Calu3 (cell line): ENCODE data around the gene TYMS. TPM values are rescaled to one million over a fixed set of nuclear protein-coding genes. Genes with fewer than 3 reads are reported as not detected.

Experiments
- BruUV-seq: library from RNA; stranded (reverse); fragments of 400-500 nt; replicated peaks from 2 replicates; lab custom pipeline; 2021; lab: Mats Ljungman, UMichigan
- CTCF ChIA-PET: fragments of 300-600 bp; sonication (Branson Sonifier 250); formaldehyde crosslinking; loops from one replicate; lab custom pipeline; 2022; ENCODE audit warnings: antibody characterized with exemption; lab: Charles Lee
- DNase-seq: peaks from one replicate; pipeline ENCODE4 v3.0.0; 2022
- H3K27ac Mint-ChIP-seq: one replicate; pipeline ENCODE4 v1.8.0; 2022; ENCODE audit warnings: mixed read lengths; ENCODE audit not compliant: unreplicated experiment
- H3K27me3 Mint-ChIP-seq: one replicate; pipeline ENCODE4 v1.8.0; 2022; ENCODE audit warnings: mixed read lengths; ENCODE audit not compliant: unreplicated experiment
- H3K36me3 Mint-ChIP-seq: one replicate; pipeline ENCODE4 v1.8.0; 2022; ENCODE audit warnings: mild to moderate bottlenecking, moderate library complexity, mixed read lengths; ENCODE audit not compliant: insufficient read depth, unreplicated experiment
- H3K4me1 Mint-ChIP-seq: one replicate; pipeline ENCODE4 v1.8.0; 2022; ENCODE audit warnings: mild to moderate bottlenecking, low read depth, mixed read lengths; ENCODE audit not compliant: unreplicated experiment
- H3K4me3 Mint-ChIP-seq: one replicate; pipeline ENCODE4 v1.8.0; 2022; ENCODE audit warnings: mild to moderate bottlenecking, low read depth, moderate library complexity, mixed read lengths; ENCODE audit not compliant: unreplicated experiment
- H3K9me3 Mint-ChIP-seq: one replicate; pipeline ENCODE4 v1.8.0; 2022; ENCODE audit warnings: low read depth, mixed read lengths; ENCODE audit not compliant: unreplicated experiment
- intact Hi-C: fragments of 100-400 bp; cut with micrococcal nuclease; formaldehyde crosslinking; loops from one replicate; pipeline ENCODE4 v1.10.0; 2022; ENCODE audit not compliant: unreplicated experiment
- total RNA-seq: library from RNA; stranded (reverse); gene quantifications from 2 replicates; pipeline ENCODE4 v1.2.3, GENCODE V29; 2022
- TF ChIP-seq, protein P1 (sequence below): fragments of 200-600 bp; IDR thresholded peaks from one replicate; pipeline ENCODE4 v1.8.0; 2022; ENCODE audit warnings: antibody characterized with exemption; ENCODE audit not compliant: unreplicated experiment

The TYMS gene
- total RNA-seq, 1 experiment from 2014 or later = 84.1 TPM

- Mint-ChIP-seq H3K27me3 (no peaks in the 10 kb centered on the region), H3K4me3 (no peak overlapping the region), H3K27ac (no peak overlapping the region), H3K4me1 (peaks cover 13% of the 10 kb centered on the region), H3K9me3 (no peaks in the 10 kb centered on the region), H3K36me3 (peaks cover 41% of the 10 kb centered on the region)
- CTCF ChIA-PET = no interaction called here
- intact Hi-C loops = no loop called here
- no peak for DNase-seq
- BruUV-seq = no TSS peak
- TF ChIP-seq, protein P1, sequence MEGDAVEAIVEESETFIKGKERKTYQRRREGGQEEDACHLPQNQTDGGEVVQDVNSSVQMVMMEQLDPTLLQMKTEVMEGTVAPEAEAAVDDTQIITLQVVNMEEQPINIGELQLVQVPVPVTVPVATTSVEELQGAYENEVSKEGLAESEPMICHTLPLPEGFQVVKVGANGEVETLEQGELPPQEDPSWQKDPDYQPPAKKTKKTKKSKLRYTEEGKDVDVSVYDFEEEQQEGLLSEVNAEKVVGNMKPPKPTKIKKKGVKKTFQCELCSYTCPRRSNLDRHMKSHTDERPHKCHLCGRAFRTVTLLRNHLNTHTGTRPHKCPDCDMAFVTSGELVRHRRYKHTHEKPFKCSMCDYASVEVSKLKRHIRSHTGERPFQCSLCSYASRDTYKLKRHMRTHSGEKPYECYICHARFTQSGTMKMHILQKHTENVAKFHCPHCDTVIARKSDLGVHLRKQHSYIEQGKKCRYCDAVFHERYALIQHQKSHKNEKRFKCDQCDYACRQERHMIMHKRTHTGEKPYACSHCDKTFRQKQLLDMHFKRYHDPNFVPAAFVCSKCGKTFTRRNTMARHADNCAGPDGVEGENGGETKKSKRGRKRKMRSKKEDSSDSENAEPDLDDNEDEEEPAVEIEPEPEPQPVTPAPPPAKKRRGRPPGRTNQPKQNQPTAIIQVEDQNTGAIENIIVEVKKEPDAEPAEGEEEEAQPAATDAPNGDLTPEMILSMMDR = no peak
Observed at GRCh38 chr18:709771-710170, 52.3 kb downstream of the TYMS start.

DNA sequence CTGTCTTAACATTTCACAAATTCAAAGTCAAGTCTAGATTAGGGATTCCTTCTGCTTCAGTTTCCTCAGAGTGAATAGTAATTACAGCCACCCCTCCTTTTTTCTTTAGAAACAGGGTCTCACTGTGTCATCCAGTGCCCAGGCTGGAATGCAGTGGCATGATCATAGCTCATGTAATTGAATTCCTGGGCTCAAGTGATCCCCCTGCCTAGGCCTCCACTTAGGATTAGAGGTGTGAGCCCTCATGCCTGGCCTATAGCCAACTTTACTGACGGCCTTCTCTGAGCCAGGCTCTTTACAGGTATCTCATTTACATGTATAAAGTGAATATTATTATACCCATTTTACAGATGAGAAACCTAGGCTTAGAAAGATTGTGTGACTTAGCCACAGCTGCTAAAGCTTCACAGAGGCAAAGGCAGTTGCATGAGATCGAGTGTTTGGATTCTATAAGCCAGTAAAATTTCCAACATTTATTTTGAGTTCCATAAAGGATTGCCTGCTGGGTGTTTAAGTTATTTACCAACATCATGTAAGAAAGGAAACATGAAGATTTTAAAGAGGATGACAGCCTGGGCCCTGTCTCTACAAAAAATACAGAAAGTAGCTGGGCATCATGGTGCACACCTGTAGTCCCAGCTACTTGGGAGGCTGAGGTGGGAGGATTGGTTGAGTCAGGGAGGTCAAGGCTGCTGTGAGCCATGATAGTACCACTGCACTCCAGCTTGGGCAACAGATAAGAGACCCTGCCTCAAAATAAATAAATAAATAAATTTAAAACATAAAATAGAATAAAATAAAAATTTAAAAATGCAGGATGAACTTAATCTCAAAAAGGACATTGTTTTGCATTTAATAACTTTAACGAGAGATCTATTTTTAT, 53.2 kb downstream of the TYMS start:
- DNase-seq = no peak
- Mint-ChIP-seq H3K9me3 (no peaks in the 10 kb centered on the region), H3K36me3 (peaks cover 38% of the 10 kb centered on the region), H3K27me3 (no peaks in the 10 kb centered on the region), H3K4me1 (peaks cover 13% of the 10 kb centered on the region), H3K27ac (peak overlapping the region; percentile 32), H3K4me3 (peak overlapping the region; percentile 68)
- intact Hi-C loops = no loop called here
- BruUV-seq = no TSS peak
- CTCF ChIA-PET = no interaction called here
- TF ChIP-seq, protein P1 = no peak

DNA sequence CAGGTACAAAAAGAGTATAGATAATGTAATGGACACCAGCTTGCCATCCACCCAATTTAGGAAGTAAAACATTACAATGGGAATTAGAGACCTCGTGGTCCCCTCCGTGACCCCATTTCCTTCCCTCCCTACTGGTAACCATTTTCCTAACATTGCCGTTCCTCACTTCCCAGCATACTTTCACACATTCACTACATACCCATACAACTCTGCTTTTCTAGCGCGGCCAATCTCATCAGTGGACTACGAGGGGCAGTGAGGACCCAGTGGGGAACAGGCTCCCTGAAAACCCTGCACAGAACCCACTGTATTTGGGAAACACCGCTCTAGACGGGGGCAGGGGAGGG, 53.8 kb downstream of the TYMS start:
- H3K4me3 Mint-ChIP-seq = peak overlapping the region; percentile 68
- CTCF ChIA-PET = no interaction called here
- no peaks in the 10 kb centered on the region for H3K27me3 Mint-ChIP-seq
- peaks cover 36% of the 10 kb centered on the region for H3K36me3 Mint-ChIP-seq
- H3K27ac Mint-ChIP-seq = peak overlapping the region; percentile 32
- H3K4me1 Mint-ChIP-seq = peaks cover 13% of the 10 kb centered on the region
- DNase-seq = no peak
- BruUV-seq = no TSS peak
- TF ChIP-seq, protein P1 = no peak
- intact Hi-C loops = no loop called here
- H3K9me3 Mint-ChIP-seq = no peaks in the 10 kb centered on the region

DNA sequence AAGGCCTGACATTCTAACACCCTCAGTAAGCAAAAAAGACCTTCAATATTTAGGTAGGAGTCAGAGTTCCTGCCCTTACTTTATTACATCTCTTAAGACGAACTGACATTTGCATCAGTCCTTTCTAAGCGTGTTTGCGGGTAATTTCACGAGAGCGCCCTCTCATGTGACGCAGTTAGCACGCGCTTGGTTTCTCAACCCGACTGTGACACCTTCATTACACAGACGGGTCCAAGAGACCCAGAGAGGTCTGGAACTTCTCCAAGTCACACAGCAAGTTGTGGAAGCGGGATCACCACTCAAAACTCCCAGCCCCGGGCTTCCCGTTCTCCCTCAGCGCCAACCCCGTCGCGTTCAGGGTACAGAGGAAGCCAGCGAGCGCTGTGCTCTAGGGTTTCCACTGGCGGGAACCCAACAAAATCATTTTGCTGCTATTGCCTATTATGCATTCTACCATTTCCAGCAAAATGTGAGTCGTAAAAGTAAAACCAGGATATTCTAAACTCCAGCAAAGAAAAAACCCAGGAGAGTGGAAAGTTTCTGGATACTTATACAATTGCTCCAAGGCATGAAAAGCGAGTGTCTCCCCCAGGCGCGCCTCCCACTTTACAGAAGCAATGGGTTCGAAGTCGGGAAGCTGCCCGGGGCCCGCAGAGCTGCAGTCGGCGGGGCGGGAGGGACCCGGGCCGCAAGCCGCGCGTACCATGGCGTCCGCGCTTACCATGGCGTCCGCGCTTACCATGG, 54.4 kb downstream of the TYMS start:
- CTCF ChIA-PET = interaction anchor here (0.5 to 1.7 kb wide), 6 partner anchors 9 to 127 kb away, joined by 3 to 16 read pairs (median 4); no protein-coding TSS in a partner anchor
- TF ChIP-seq, protein P1 = no peak

More for the DNA sequence above, 54.4 kb downstream of the TYMS start:
- H3K27me3 Mint-ChIP-seq = no peaks in the 10 kb centered on the region
- H3K4me1 Mint-ChIP-seq = peaks cover 13% of the 10 kb centered on the region
- intact Hi-C loops = no loop called here
- peak; percentile 58 for DNase-seq
- H3K27ac Mint-ChIP-seq = peak overlapping the region; percentile 32
- BruUV-seq = TSS peak; percentile 51
- H3K9me3 Mint-ChIP-seq = no peaks in the 10 kb centered on the region
- H3K36me3 Mint-ChIP-seq = peaks cover 32% of the 10 kb centered on the region
- peak overlapping the region; percentile 68 for H3K4me3 Mint-ChIP-seq
